GM21390 (cell line): ENCODE results near the gene VAX1.

Source experiments
- ATAC-seq: cut with Tn5 transposase; IDR thresholded peaks from one replicate; pipeline ENCODE4 v1.9.1; 2021; ENCODE audit not compliant: unreplicated experiment

VAX1 gene

DNA sequence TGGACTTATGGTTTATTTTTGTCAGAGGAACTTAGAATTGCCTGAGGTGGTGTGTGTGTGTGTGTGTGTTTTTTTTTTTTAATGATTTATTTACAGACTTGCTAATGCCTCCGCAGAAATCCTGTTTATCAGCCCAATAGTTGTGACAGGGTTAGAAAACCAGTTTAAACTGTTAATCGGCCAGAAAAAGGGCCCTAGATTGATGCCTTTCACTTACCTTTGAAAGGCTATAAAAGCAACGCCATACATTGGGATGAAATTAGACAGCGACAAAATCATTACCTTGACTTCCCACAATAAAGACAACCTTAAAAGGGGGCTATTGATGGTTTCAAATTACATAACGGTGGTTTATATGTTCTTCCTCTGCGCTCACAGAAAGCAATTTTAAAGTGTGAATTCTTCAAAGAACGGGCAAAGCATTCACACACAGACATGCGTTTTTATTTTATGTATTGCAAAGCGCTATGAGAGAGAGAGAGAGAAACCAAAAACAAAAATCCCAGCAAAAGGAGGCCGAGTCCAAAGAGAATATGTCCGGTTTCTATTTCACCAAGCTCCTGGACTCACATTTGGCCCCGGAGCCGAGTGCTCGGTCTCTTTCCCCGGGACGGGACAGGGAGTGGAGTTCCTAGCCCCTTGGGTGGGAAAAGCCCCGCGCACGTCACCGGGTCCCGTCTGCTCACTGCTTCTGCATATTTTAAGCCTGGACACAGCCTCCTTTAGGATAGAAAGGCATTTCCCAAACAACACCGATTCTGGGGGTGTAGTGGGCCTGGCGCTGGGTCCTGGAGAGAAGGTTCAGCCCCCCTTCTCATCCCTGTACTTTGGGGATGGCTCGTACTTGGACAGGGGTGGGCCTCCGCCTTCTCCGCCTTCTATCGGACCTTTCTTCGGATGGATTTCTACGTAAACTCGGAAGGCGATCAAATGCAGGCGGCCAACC, 26.8 kb upstream of the VAX1 start:
- no peak for ATAC-seq

DNA sequence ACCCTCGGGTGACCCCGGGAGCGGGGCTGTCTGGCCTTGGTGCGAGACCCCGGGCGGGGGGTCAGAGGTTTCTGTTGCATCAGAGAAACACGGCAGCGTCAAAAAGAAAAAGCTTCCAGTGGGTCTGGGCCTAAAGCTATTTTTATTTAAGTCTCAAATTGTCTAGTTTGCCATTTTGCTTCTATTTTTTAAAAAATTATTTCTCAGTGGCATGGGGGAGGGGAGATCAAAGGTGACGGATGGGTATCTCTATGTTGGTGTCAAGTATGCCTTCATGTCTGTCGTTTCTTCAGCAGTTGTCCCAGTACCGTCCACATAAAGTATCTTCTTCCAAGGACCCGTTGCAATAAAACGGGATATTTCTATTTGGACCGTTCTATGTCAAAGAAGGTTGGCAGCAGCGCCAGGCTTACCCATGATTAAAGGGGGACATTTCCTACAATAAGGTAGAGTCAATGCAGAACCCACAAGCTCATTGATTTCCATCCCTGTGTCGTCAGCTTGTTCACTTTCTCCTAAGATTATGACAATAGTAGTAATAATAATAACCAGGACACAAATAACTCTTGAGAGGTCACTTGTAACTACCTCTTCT, 26.0 kb upstream of the VAX1 start:
- ATAC-seq = no peak

GRCh38 chr10:117163061-117163953, 25.2 kb upstream of the VAX1 start:
- no peak for ATAC-seq

DNA sequence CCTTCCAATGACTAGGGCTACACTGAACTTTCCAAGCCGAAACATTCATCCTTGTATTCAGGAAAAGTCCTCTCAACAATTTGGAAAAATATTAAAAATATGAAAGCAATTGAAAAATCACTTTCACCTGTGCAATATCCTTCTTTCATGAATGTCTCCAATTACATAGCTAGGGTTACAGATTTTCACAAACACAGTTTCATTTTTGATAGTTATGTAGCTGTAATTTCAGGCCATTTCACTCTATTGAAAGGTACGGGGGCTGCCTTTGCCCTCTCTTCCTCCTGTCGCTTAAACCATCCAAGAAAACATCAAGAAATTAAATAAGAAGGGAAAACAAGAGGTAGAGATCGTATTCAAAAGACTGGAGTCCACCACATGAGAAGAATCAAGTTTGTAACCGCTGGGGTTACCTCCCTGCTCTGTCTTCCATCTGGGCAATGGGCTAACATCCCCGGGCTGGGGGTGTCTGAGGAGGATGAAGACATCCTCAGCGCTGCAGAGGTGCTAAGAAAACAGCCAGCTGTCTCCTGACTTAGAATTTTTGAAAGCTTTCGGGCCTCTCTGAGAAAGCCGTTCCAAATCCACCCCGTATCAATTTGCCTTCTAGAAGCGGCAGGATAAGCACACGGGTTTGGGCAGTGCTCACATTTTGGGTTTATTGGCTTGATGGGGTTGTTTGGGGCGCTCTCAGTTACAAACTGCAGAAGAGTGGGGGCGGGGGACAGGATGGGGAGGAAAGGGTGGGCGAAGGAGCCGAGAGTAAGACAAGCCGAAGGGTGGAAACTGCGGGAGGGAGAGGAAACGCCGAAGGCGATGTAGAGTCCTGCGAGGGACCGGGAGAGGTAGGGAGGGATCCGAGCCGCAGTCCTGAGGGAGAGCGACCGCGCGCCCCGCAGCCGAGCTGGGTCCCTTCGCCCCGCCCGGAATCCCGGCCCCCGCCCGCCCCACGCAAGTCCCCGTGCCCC, 24.3 kb upstream of the VAX1 start:
- no peak for ATAC-seq

- no peak for ATAC-seq
These were observed 23.4 kb upstream of the VAX1 start for GRCh38 chr10:117161386-117162033.

- no peak for ATAC-seq
These were observed 22.5 kb upstream of the VAX1 start for GRCh38 chr10:117160567-117160966.

DNA sequence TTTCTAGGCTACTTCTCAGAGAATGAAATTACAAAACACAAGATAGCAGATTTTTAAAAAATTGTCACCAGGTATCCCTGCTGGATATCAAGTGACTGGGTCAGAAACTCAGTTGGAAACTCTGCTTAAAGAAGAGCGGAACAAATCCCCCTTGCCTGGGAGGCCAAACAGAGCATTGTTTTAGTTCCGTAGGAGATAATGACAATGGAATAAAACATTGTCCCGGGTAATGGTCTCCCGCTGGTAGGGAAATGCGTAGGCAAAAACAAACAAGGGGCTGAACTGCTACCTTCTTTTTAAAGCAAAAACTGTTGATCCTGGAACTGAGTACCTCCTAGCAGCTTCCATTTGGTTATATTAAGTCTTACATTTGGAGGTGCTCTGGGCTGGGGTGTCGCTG, 21.3 kb upstream of the VAX1 start:
- no peak for ATAC-seq

- ATAC-seq = no peak
These were observed 20.2 kb upstream of the VAX1 start for GRCh38 chr10:117158297-117158696.

DNA sequence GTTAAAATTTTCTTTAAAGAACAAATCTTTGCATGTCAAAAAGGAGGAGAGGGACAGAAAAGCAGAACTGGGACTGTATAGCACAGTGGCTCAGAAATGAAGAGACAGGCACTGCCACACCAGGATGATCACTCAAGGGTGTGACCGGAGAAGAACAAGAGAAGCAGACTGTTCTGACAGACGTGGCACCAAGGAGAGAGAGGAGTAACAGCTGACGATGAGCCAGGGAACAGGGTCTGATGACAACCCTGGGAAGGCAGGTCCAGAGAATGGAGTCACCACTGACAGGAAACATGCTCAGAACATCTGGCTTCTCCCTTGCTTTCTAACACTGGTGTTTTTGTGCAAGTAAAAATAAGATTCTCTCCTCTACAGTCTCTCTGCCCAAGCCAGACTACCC, 14.6 kb upstream of the VAX1 start:
- ATAC-seq = no peak

DNA sequence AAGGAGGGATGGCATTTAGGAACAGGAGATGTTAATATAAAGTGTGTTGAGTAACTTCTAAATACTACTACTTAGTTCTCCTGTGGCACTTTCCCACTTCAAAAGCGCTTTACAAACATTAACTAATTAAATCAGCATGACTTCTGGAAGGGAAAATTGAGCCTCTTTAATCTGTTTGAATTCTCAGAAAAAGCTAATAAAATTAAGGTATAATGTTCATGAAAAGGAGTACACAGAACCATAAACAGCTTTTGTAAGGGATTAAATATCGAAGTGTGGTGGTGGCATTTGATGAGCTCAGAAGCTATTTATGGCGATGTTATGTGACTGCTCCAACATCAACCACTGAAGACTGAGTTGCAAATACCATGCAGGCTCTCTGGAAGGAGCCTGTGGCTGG, 10.2 kb upstream of the VAX1 start:
- ATAC-seq = no peak

GRCh38 chr10:117145019-117145418, 6.9 kb upstream of the VAX1 start:
- no peak for ATAC-seq

GRCh38 chr10:117143103-117143823, 5.2 kb upstream of the VAX1 start:
- ATAC-seq = no peak

GRCh38 chr10:117140525-117140902, 2.4 kb upstream of the VAX1 start:
- no peak for ATAC-seq

- ATAC-seq = no peak
These were observed 1.8 kb upstream of the VAX1 start for GRCh38 chr10:117139581-117140524.

DNA sequence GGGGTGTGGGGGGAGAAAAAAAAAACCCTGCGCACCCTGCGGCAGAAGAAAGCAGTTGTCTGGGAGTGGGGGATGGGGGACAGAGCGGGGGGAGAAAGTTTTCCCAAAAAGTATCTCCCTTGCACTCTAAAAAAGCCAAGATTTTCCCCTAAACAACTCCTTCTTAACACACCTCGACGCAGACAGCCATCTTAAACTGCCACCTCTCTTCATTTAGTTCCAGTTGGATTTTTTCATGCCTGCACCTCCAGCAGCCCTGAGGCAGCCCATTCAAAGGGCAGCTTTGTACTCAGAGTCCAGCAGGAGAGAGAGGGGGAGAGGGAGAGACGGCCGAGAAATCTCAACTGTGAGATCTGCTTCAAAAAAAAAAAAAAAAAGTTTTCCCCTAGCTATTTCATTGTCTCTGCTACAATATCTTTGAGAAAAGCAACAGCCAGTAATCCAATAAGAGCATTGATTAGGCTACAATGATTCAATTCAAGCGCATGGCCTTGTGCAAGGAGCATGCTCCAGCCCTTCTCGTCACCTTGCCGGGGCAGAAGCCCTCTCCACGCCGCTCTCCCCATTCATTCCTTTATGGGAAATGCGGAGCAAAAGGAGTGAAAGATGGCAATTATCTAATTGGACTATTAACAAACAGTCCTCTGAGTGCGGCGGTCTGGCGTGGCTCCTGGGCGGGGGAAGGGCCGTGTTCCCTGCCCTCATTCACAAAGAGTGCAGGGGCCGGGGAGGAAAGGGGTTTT, 939 bp upstream of the VAX1 start:
- ATAC-seq = no peak

DNA sequence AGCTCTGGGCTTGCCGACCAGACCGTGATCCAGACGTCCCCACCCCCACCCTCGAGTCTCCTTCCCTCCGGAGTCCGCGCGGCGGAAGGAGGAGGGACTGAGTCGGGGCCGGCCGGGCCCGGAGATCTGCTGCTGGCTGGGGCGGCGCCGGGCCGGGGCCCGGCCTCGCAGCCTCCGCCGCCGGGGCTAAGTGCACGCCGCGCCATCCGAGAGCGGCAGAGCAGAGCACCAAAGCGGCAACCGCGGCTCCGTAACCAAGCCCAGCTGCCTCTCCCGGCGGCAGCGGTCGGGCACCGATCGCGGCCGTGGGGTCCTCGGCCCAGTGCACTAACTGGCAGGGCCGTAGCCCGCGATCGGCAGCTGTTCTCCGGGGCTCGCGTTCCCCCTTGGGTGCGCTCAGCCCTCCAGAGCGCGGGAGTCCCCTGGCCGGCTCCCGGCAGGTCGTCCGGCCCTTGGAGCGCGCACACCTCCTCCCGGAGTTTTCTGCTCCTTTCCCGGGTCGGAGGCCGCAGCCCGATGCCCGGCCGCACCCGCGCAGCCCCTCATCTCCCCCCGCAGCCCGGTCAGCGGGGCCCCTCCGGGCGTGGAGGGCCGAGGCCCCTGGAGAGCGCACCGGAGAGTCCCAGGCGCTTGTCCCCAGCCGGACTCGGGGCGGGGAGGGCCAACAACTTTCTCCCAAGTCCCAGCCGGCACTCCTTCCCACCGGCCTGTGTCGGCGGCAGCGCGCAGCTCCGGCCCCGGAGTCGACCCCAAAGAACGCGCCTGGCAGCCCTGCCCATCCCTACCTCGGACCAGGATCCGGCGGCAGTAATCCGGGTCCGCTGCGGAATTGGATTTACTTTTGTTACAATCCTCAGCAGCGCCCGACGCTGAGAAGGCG, 799 bp downstream of the VAX1 start:
- no peak for ATAC-seq
